Measurements from ENCODE around the gene ACTL8.

The ACTL8 gene

GRCh38 chr1:17763417-17763816 is 8.3 kb downstream of the ACTL8 start:
- Histone ChIP-seq H3K4me3 (ENCODE audit: low read length) (no peak overlapping the region), H3K4me2 (ENCODE audit: low read length) (no peak overlapping the region), H4K20me1 (ENCODE audit: control insufficient read depth, insufficient read depth, low read depth, low read length) (no peaks in the 10 kb centered on the region), H3K27me3 (ENCODE audit: control insufficient read depth, low read length) (no peaks in the 10 kb centered on the region), H3K36me3 (ENCODE audit: control insufficient read depth, low read length) (no peaks in the 10 kb centered on the region), H3K9me2 (replicated peaks; ENCODE audit: control insufficient read depth, low read length) (no peaks in the 10 kb centered on the region), H3K79me2 (ENCODE audit: control insufficient read depth, low read length) (no peaks in the 10 kb centered on the region), H3K4me1 (ENCODE audit: control insufficient read depth, low read length) (no peaks in the 10 kb centered on the region), H3K27ac (ENCODE audit: low read depth, low read length) (no peak overlapping the region), H3K9me3 (ENCODE audit: control insufficient read depth, insufficient read depth, low read length) (peaks cover 18% of the 10 kb centered on the region), H3F3A (ENCODE audit: control insufficient read depth, insufficient read depth) (no peaks in the 10 kb centered on the region)
- no peak for TF ChIP-seq CTCF (IDR thresholded peaks at IDR 0.05; ENCODE audit: low read depth, low read length, poor library complexity, severe bottlenecking)
- no peak for TF ChIP-seq EZH2phosphoT487 (IDR thresholded peaks at IDR 0.05; ENCODE audit: borderline replicate concordance, low read length)

GRCh38 chr1:17763995-17764394 is 8.9 kb downstream of the ACTL8 start:
- H3K4me3 ChIP-seq (ENCODE audit: low read length) = no peak overlapping the region

GRCh38 chr1:17764591-17764990 is 9.5 kb downstream of the ACTL8 start:
- no peaks in the 10 kb centered on the region for H3K36me3 ChIP-seq (ENCODE audit: control insufficient read depth, low read length)
- H3K9me3 ChIP-seq (ENCODE audit: control insufficient read depth, insufficient read depth, low read length) = peaks cover 6% of the 10 kb centered on the region; the same call in 1 of the 2 replicates
- no peaks in the 10 kb centered on the region for H3F3A ChIP-seq (ENCODE audit: control insufficient read depth, insufficient read depth)
- H3K9me2 ChIP-seq (replicated peaks; ENCODE audit: control insufficient read depth, low read length) = no peaks in the 10 kb centered on the region
- H3K4me1 ChIP-seq (ENCODE audit: control insufficient read depth, low read length) = no peaks in the 10 kb centered on the region
- no peak overlapping the region for H3K4me3 ChIP-seq (ENCODE audit: low read length)
- TF ChIP-seq CTCF (IDR thresholded peaks at IDR 0.05; ENCODE audit: low read depth, low read length, poor library complexity, severe bottlenecking) (no peak), EZH2phosphoT487 (IDR thresholded peaks at IDR 0.05; ENCODE audit: borderline replicate concordance, low read length) (no peak)
- H4K20me1 ChIP-seq (ENCODE audit: control insufficient read depth, insufficient read depth, low read depth, low read length) = no peaks in the 10 kb centered on the region
- no peaks in the 10 kb centered on the region for H3K27me3 ChIP-seq (ENCODE audit: control insufficient read depth, low read length)
- H3K4me2 ChIP-seq (ENCODE audit: low read length) = no peak overlapping the region
- H3K79me2 ChIP-seq (ENCODE audit: control insufficient read depth, low read length) = no peaks in the 10 kb centered on the region
- H3K27ac ChIP-seq (ENCODE audit: low read depth, low read length) = no peak overlapping the region

More at GRCh38 chr1:17763995-17764394, 8.9 kb downstream of the ACTL8 start:
- no peaks in the 10 kb centered on the region for H3K4me1 ChIP-seq (ENCODE audit: control insufficient read depth, low read length)
- H3K4me2 ChIP-seq (ENCODE audit: low read length) = no peak overlapping the region
- no peaks in the 10 kb centered on the region for H3K27me3 ChIP-seq (ENCODE audit: control insufficient read depth, low read length)
- no peaks in the 10 kb centered on the region for H3K36me3 ChIP-seq (ENCODE audit: control insufficient read depth, low read length)
- H3F3A ChIP-seq (ENCODE audit: control insufficient read depth, insufficient read depth) = no peaks in the 10 kb centered on the region
- no peaks in the 10 kb centered on the region for H3K79me2 ChIP-seq (ENCODE audit: control insufficient read depth, low read length)
- H4K20me1 ChIP-seq (ENCODE audit: control insufficient read depth, insufficient read depth, low read depth, low read length) = no peaks in the 10 kb centered on the region
- H3K27ac ChIP-seq (ENCODE audit: low read depth, low read length) = no peak overlapping the region
- peaks cover 12% of the 10 kb centered on the region for H3K9me3 ChIP-seq (ENCODE audit: control insufficient read depth, insufficient read depth, low read length)
- no peaks in the 10 kb centered on the region for H3K9me2 ChIP-seq (replicated peaks; ENCODE audit: control insufficient read depth, low read length)
- TF ChIP-seq CTCF (IDR thresholded peaks at IDR 0.05; ENCODE audit: low read depth, low read length, poor library complexity, severe bottlenecking) = no peak
